K562 (cell line): ENCODE data around the gene NEURL1. TPM values are rescaled to one million over a fixed set of nuclear protein-coding genes. Genes with fewer than 3 reads are reported as not detected.
A peak's percentile ranks its signal among the peaks of the same experiment; 100 is the strongest.

Experiments
- BCOR ChIP-seq: fragments of 450-650 bp; IDR thresholded peaks from 2 replicates; pipeline ENCODE4 v1.6.1; 2016
- CBX5 ChIP-seq: IDR thresholded peaks from 2 replicates; pipeline ENCODE4 v1.6.1; 2014; ENCODE audit warnings: low read depth, borderline replicate concordance
- DACH1 ChIP-seq: fragments of 450-650 bp; IDR thresholded peaks from 2 replicates; pipeline ENCODE4 v1.6.1; 2018; ENCODE audit not compliant: partially characterized antibody
- E2F3 ChIP-seq: fragments of 250-450 bp; sonication (Bioruptor Pico); IDR thresholded peaks from 2 replicates; pipeline ENCODE4 v1.4.0; 2020; ENCODE audit warnings: mild to moderate bottlenecking
- ETV1 ChIP-seq: fragments of 450-650 bp; conservative IDR thresholded peaks from 2 replicates; pipeline ENCODE4 v1.6.1; 2016; ENCODE audit warnings: missing genetic modification characterization, control low read depth, low read depth, missing compliant biosample characterization
- FOXJ2 ChIP-seq: fragments of 200-800 bp; sonication (Bioruptor generic); IDR thresholded peaks from 2 replicates; pipeline ENCODE4 v1.6.1; 2016; ENCODE audit warnings: missing genetic modification characterization, missing compliant biosample characterization
- HBP1 ChIP-seq: fragments of 450-650 bp; formaldehyde crosslinking; IDR thresholded peaks from 2 replicates; pipeline ENCODE4 v1.4.0; 2022; ENCODE audit warnings: missing genetic modification characterization
- JUND ChIP-seq, 2 experiments: IDR thresholded peaks; 2 replicates in 1 of 2; 3 replicates in 1 of 2; pipeline ENCODE4 v1.6.1; 2011; ENCODE audit warnings: borderline replicate concordance in 2 of 2, low read depth in 2 of 2, low read length in 2 of 2, improper control_type of control experiment in 1 of 2, missing biosample characterization in 1 of 2, missing genetic modification characterization in 1 of 2, missing genetic modification reagents in 1 of 2
- KDM2B ChIP-seq: fragments of 250-450 bp; sonication (Bioruptor Pico); IDR thresholded peaks from 2 replicates; pipeline ENCODE4 v1.8.0; 2021; ENCODE audit warnings: mild to moderate bottlenecking, moderate library complexity
- NR1H2 ChIP-seq: sonication (generic); formaldehyde crosslinking; IDR thresholded peaks from 2 replicates; pipeline ENCODE4 v1.4.0; 2020; ENCODE audit warnings: mild to moderate bottlenecking, missing genetic modification reagents
- PCBP1 ChIP-seq: fragments of 200-400 bp; formaldehyde crosslinking; IDR thresholded peaks from 2 replicates; pipeline ENCODE4 v1.6.1; 2018; ENCODE audit warnings: mild to moderate bottlenecking, low read depth, low read length; ENCODE audit not compliant: poor library complexity, severe bottlenecking
- POLR2AphosphoS2 ChIP-seq: IDR thresholded peaks from 2 replicates; pipeline ENCODE4 v1.6.1; 2012; ENCODE audit warnings: low read length, improper control_type of control experiment
- PTTG1 ChIP-seq: fragments of 450-650 bp; IDR thresholded peaks from 2 replicates; pipeline ENCODE4 v1.6.1; 2016; ENCODE audit warnings: low read depth, mild to moderate bottlenecking, missing genetic modification characterization, missing compliant biosample characterization
- RBM17 ChIP-seq: fragments of 200-400 bp; formaldehyde crosslinking; IDR thresholded peaks from 2 replicates; pipeline ENCODE4 v1.6.1; 2017; ENCODE audit warnings: low read depth, mild to moderate bottlenecking, low read length, borderline replicate concordance
- SMAD3 ChIP-seq: fragments of 450-650 bp; formaldehyde crosslinking; conservative IDR thresholded peaks from 2 replicates; pipeline ENCODE4 v1.4.0; 2020; ENCODE audit warnings: mild to moderate bottlenecking
- TAF15 ChIP-seq: fragments of 200-400 bp; formaldehyde crosslinking; IDR thresholded peaks from 2 replicates; pipeline ENCODE4 v1.6.1; 2017; ENCODE audit warnings: mild to moderate bottlenecking, low read depth, low read length, moderate library complexity
- TBL1XR1 ChIP-seq, 2 experiments: IDR thresholded peaks; 2 replicates each; pipeline ENCODE4 v1.6.1; 2012; ENCODE audit warnings: improper control_type of control experiment in 2 of 2, low read length in 2 of 2, mild to moderate bottlenecking in 1 of 2
- TBP ChIP-seq: optimal IDR thresholded peaks from 2 replicates; pipeline ENCODE3; 2011; ENCODE audit warnings: low read depth, low read length, improper control_type of control experiment
- TCF7L2 ChIP-seq: fragments of 150-350 bp; IDR thresholded peaks from 2 replicates; pipeline ENCODE4 v1.6.1; 2016; ENCODE audit warnings: low read depth, mild to moderate bottlenecking, low read length, moderate library complexity
- TRIM24 ChIP-seq, 2 experiments: fragments of 450-650 bp; IDR thresholded peaks; 2 replicates each; pipeline ENCODE4 v1.6.1; 2016
- ZBTB26 ChIP-seq: fragments of 450-650 bp; formaldehyde crosslinking; IDR thresholded peaks from 2 replicates; pipeline ENCODE4 v1.4.0; 2022; ENCODE audit warnings: missing genetic modification characterization
- ZNF134 ChIP-seq: fragments of 250-450 bp; sonication (Bioruptor Pico); conservative IDR thresholded peaks from 2 replicates; pipeline ENCODE4 v1.4.0; 2020
- ZNF146 ChIP-seq: IDR thresholded peaks from one replicate; pipeline ENCODE4 v1.6.1; 2018; ENCODE audit warnings: missing compliant biosample characterization; ENCODE audit not compliant: unreplicated experiment
- ZNF212 ChIP-seq: fragments of 450-650 bp; formaldehyde crosslinking; IDR thresholded peaks from 2 replicates; pipeline ENCODE4 v1.4.0; 2020; ENCODE audit warnings: mild to moderate bottlenecking
- ZNF41 ChIP-seq: fragments of 250-450 bp; sonication (Bioruptor Pico); conservative IDR thresholded peaks from 2 replicates; pipeline ENCODE4 v1.4.0; 2020; ENCODE audit warnings: mild to moderate bottlenecking
- polyA plus RNA-seq, 8 experiments: library from polyadenylated mRNA; depleted of rRNA in 4 of 8; stranded (reverse) in 5 of 8; unstranded in 3 of 8; fragments of >200 nt; fragmentation: Nextera tagmentation in 2 of 8; fragmentation: Illumina TruSeq in 1 of 8; extraction: Ambion mirVana in 2 of 8; extraction: Trizol in 1 of 8; gene quantifications; 2 replicates each; pipeline versions ENCODE4 v1.2.1 to v1.2.3, GENCODE V29; 2011 to 2014; ENCODE audit warnings: inconsistent platforms in 1 of 8, missing spikeins in 1 of 8
- total RNA-seq, 7 experiments: library from RNA; depleted of rRNA in 6 of 7; stranded (reverse); fragments of >200 nt in 6 of 7; fragmentation: Illumina TruSeq in 2 of 7; extraction: Trizol in 2 of 7; gene quantifications; 2 replicates each; pipeline versions ENCODE4 v1.2.1 to v1.2.3, GENCODE V29; 2011 to 2021; ENCODE audit warnings: low replicate concordance in 1 of 7
- TF ChIP-seq, protein P1 (sequence below): sonication (generic); formaldehyde crosslinking; IDR thresholded peaks from 2 replicates; pipeline ENCODE4 v1.5.0; 2020; ENCODE audit warnings: missing genetic modification reagents

The NEURL1 gene
- total and polyA plus RNA-seq, 9 of the 15 experiments (the other 6 are each of a cell fraction or from before 2014, with no cell fraction given) = 0.01 to 0.45 (median 0.16) TPM; not detected in 5

GRCh38 chr10:103612462-103613365, 119.2 kb downstream of the NEURL1 start (continued):
- no peak for TF ChIP-seq RBM17
- no peak for TF ChIP-seq ZNF212 (CRISPR knock-in tag)
- TF ChIP-seq SMAD3 (CRISPR knock-in tag) = 0 out of 2 replicates have a peak, but pooled peaks have one; percentile 12
- TF ChIP-seq, protein P1, sequence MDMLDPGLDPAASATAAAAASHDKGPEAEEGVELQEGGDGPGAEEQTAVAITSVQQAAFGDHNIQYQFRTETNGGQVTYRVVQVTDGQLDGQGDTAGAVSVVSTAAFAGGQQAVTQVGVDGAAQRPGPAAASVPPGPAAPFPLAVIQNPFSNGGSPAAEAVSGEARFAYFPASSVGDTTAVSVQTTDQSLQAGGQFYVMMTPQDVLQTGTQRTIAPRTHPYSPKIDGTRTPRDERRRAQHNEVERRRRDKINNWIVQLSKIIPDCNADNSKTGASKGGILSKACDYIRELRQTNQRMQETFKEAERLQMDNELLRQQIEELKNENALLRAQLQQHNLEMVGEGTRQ = peak; percentile 48; the same call in 1 of the 2 replicates
- no peak for TF ChIP-seq TRIM24 (IDR thresholded peaks at IDR 0.05)
- no peak for TF ChIP-seq TCF7L2
- no peak for TF ChIP-seq ZNF134 (CRISPR knock-in tag)
- TF ChIP-seq TBP = no peak
- TF ChIP-seq KDM2B (CRISPR knock-in tag) = no peak
- TF ChIP-seq NR1H2 (CRISPR knock-in tag) = no peak
- TF ChIP-seq ZNF146 (CRISPR knock-in tag) = no peak
- TF ChIP-seq TAF15 = no peak
- TF ChIP-seq ETV1 (tag) = 0 out of 2 replicates have a peak, but pooled peaks have one; percentile 26
- no peak for TF ChIP-seq FOXJ2 (tag)
- TF ChIP-seq CBX5 = no peak
- TF ChIP-seq TBL1XR1 (IDR thresholded peaks at IDR 0.05; ENCODE audit: low read length in 2 of 2) = no peak
- TF ChIP-seq ZBTB26 = no peak
- TF ChIP-seq POLR2AphosphoS2 = no peak
- TF ChIP-seq PTTG1 (tag) = no peak
- TF ChIP-seq E2F3 = no peak
- peak; percentile 25 for TF ChIP-seq DACH1
- no peak for TF ChIP-seq ZNF41 (CRISPR knock-in tag)
- TF ChIP-seq BCOR = no peak
- TF ChIP-seq PCBP1 = no peak
- no peak for TF ChIP-seq HBP1 (CRISPR knock-in tag)
- peak; percentile 93 for TF ChIP-seq JUND (IDR thresholded peaks at IDR 0.05; ENCODE audit: borderline replicate concordance, low read depth, low read length)
- TF ChIP-seq JUND (tag; IDR thresholded peaks at IDR 0.05; ENCODE audit: borderline replicate concordance, low read depth, low read length) = peak; percentile 70; the same call in 2 of the 3 replicates
